ENCODE results near the gene KLHL6. TPM values are rescaled to one million over a fixed set of nuclear protein-coding genes. Genes with fewer than 3 reads are reported as not detected.

Gene KLHL6
- total RNA-seq, 2 experiments from 2014 or later = 26.6 to 26.8 TPM

Other genes with a start within 250 kb of the KLHL6 start
- gene MCF2L2, start 127.1 kb downstream of the KLHL6 start, total RNA-seq = 1 to 10 TPM; 1.9 to 2.2 TPM
- gene KLHL24, start 79.9 kb upstream of the KLHL6 start, total RNA-seq = 1 to 10 TPM; 6.7 to 8.0 TPM
- gene YEATS2, start 142.1 kb upstream of the KLHL6 start, total RNA-seq = 10 to 100 TPM; 40.1 to 45.1 TPM